WTC11 (cell line): Measurements from ENCODE around the gene ANK2.

Experiments used
- ELF4 ChIP-seq: sonication (generic); formaldehyde crosslinking; IDR thresholded peaks from 2 replicates; pipeline ENCODE4 v1.8.1; 2022; ENCODE audit warnings: low read depth, mild to moderate bottlenecking, moderate library complexity, missing genetic modification reagents
- ZNF138 ChIP-seq: sonication (generic); formaldehyde crosslinking; conservative IDR thresholded peaks from 2 replicates; pipeline ENCODE4 v1.8.1; 2022; ENCODE audit warnings: mild to moderate bottlenecking, moderate library complexity, missing genetic modification reagents
- ZNF423 ChIP-seq: fragments of 250-450 bp; sonication (Bioruptor Pico); IDR thresholded peaks from 2 replicates; pipeline ENCODE4 v2.1.2; 2022; ENCODE audit warnings: mild to moderate bottlenecking, moderate library complexity

DNA sequence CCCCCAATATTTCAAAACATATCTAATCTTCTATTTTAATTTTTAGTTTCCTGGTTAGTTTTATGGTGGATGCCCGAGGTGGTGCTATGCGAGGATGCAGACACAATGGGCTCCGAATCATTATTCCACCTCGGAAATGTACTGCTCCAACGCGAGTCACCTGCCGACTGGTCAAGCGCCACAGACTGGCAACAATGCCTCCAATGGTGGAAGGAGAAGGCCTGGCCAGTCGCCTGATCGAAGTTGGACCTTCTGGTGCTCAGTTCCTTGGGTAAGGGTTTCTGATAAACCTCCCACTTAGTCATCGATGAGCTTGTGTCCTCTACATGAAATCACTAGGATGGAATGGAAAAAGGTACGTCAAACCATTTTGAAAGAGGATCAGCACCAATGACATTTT lies 280.7 kb downstream of the ANK2 start:
- TF ChIP-seq ELF4, result no peak
- no peak for TF ChIP-seq ZNF423
- no peak for TF ChIP-seq ZNF138
